Heart left ventricle (tissue), 16 donors: ENCODE results near the gene SUPT3H. TPM values are rescaled to one million over a fixed set of nuclear protein-coding genes. Genes with fewer than 3 reads are reported as not detected.

Experiments used
- ATAC-seq, 4 donors: fragments of 200-7000 bp; cut with Tn5 transposase; one replicate each; pipeline ENCODE4 v1.9.1; 2020 to 2022; ENCODE audit warnings: moderate library complexity in 4 of 4, mild to moderate bottlenecking in 3 of 4, moderate number of reproducible peaks in 1 of 4
- DNase-seq, 5 donors: peaks; one replicate each; pipeline ENCODE4 v3.0.0-alpha.2; 2020
- H3K27ac ChIP-seq, 12 donors: fragments of 200-600 bp; sonication (generic) in 4 of 12; one replicate each; pipeline versions ENCODE4 v1.5.0 to v1.8.0; 2016 to 2022; ENCODE audit warnings: mild to moderate bottlenecking in 2 of 12
- H3K27me3 ChIP-seq, 9 donors: fragments of 200-600 bp; sonication (generic) in 2 of 9; one replicate each; pipeline versions ENCODE4 v1.5.1 to v1.8.0; 2016 to 2022; ENCODE audit warnings: mild to moderate bottlenecking in 3 of 9
- H3K36me3 ChIP-seq, 9 donors: fragments of 200-600 bp; sonication (generic) in 2 of 9; one replicate each; pipeline versions ENCODE4 v1.5.0 to v1.8.0; 2018 to 2022; ENCODE audit warnings: mild to moderate bottlenecking in 2 of 9
- H3K4me1 ChIP-seq, 12 donors: fragments of 200-600 bp; sonication (generic) in 4 of 12; one replicate each; pipeline versions ENCODE4 v1.5.0 to v1.8.0; 2016 to 2022; ENCODE audit warnings: mild to moderate bottlenecking in 3 of 12
- H3K4me3 ChIP-seq, 12 donors: fragments of 200-600 bp; sonication (generic) in 4 of 12; one replicate each; pipeline versions ENCODE4 v1.5.0 to v1.8.0; 2017 to 2022; ENCODE audit warnings: mild to moderate bottlenecking in 9 of 12, moderate library complexity in 4 of 12
- H3K9me3 ChIP-seq, 12 donors: fragments of 200-600 bp; sonication (generic) in 4 of 12; one replicate each; pipeline versions ENCODE4 v1.5.0 to v1.8.0; 2016 to 2022; ENCODE audit warnings: mild to moderate bottlenecking in 1 of 12
- CTCF ChIP-seq, 12 donors: fragments of 200-600 bp; sonication (generic) in 4 of 12; IDR thresholded peaks; one replicate each; pipeline versions ENCODE4 v1.5.0 to v1.8.0; 2018 to 2022; ENCODE audit warnings: antibody characterized with exemption in 12 of 12, mild to moderate bottlenecking in 5 of 12
- POLR2A ChIP-seq, 2 donors: fragments of 450-650 bp; IDR thresholded peaks; one replicate each; pipeline ENCODE4 v1.6.1; 2017; ENCODE audit warnings: antibody characterized with exemption in 2 of 2, mild to moderate bottlenecking in 2 of 2, moderate library complexity in 2 of 2
- WGBS, 4 donors: extraction: QIAGEN DNeasy Blood & Tissue Kit in 2 of 4; methylation state at CpG; one replicate each; pipeline versions ENCODE4 v1.1.5 to v1.1.7; 2013 to 2018; 5-methylcytosine and 5-hydroxymethylcytosine counted together
- intact Hi-C, 10 donors: fragments of 100-400 bp; cut with DNase I; formaldehyde crosslinking; loops; one replicate each; pipeline versions ENCODE4 v1.11.1 to v1.14.2; 2022
- polyA plus RNA-seq, 2 donors: library from polyadenylated mRNA; stranded (reverse); fragments of 200-250 nt; gene quantifications; one replicate each; pipeline ENCODE4 v1.2.3, GENCODE V29; 2013
- total RNA-seq, 9 donors: library from RNA; depleted of rRNA in 2 of 9; stranded (reverse); fragments of >200 nt in 2 of 9; fragmentation: NEBNext Ultra II Directional in 3 of 9; extraction: Animal tissue kit (Norgen Biotek cat#: 25700) in 3 of 9; gene quantifications; one replicate each; pipeline versions ENCODE4 v1.1.0 to v1.2.4, GENCODE V29; 2016 to 2023
- donor health status: ischemic (EF 13 %, LVEDD 7.1; RV severe dilation, severe dysfunction).
- donor health status: healthy with polysubstance abuse.
- donor health status: DM: no; HTN: yes; CAD: no.
- donor health status: DM: no; HTN: no; CAD: no.
- donor health status: ischemic (EF 25% LVEDD 6.9; RV normal size, moderate dysfunction).
- donor health status: ischemic (EF 25% LVEDD 5.7; RV mildly dilated, moderate dysfunction).
- donor health status: healthy.
- donor health status: DM: yes; HTN: yes; CAD: no.
- donor health status: ischemic (EF 35%, LVEDD 5.7; RV mildly dilated, moderate dysfunction).
- donor health status: nonischemic (EF 11% LVEDD 7.7; RV severe dilation, severe dysfunction).
- donor health status: DM: yes; HTN: yes; CAD: no.
- donor health status: PGD.
- donor health status: ischemic (EF 29% LVEDD 5.4; RV normal size, mild dysfunction).
- donor health status: nonischemic (EF 23%, LVEDD 6.1; RV moderate dilation, normal function).

The SUPT3H gene
- total and polyA plus RNA-seq, 11 donors, result 1.5 to 8.1 (median 4.1) TPM

- TF ChIP-seq CTCF (IDR thresholded peaks at IDR 0.05) (no peak), POLR2A (IDR thresholded peaks at IDR 0.05) (no peak)
- H3K27me3 ChIP-seq, result no peaks in the 10 kb centered on the region
- DNase-seq (no peak), ATAC-seq (no peak)
- WGBS, 4 donors, result 55 to 72% (median 65%) methylated on average over 3 of the region's 3 CpGs
- H3K36me3 ChIP-seq, result no peaks in the 10 kb centered on the region
- no peak overlapping the region for H3K4me3 ChIP-seq
- no peaks in the 10 kb centered on the region for H3K9me3 ChIP-seq
- no peaks in the 10 kb centered on the region for H3K4me1 ChIP-seq
- intact Hi-C loops, result no loop called here
- H3K27ac ChIP-seq, result no peak overlapping the region
Measured at GRCh38 chr6:44843734-44844133, 534.0 kb downstream of the SUPT3H start.

- H3K27ac ChIP-seq, result no peak overlapping the region
- ATAC-seq, result no peak
- no peaks in the 10 kb centered on the region for H3K27me3 ChIP-seq
- H3K9me3 ChIP-seq, result no peaks in the 10 kb centered on the region
- TF ChIP-seq CTCF (IDR thresholded peaks at IDR 0.05) (no peak), POLR2A (IDR thresholded peaks at IDR 0.05) (no peak)
- no peak for DNase-seq
- no peaks in the 10 kb centered on the region for H3K36me3 ChIP-seq
- no peaks in the 10 kb centered on the region for H3K4me1 ChIP-seq
- intact Hi-C loops, result no loop called here
- WGBS, 4 donors, result 92 to 95% (median 94%) methylated on average over 3 of the region's 3 CpGs
- H3K4me3 ChIP-seq, result no peak overlapping the region
Measured at GRCh38 chr6:44842616-44843015, 535.1 kb downstream of the SUPT3H start.

GRCh38 chr6:44841829-44842228 lies 535.9 kb downstream of the SUPT3H start:
- Histone ChIP-seq H3K27ac (no peak overlapping the region), H3K4me1 (no peaks in the 10 kb centered on the region), H3K4me3 (no peak overlapping the region), H3K27me3 (no peaks in the 10 kb centered on the region), H3K36me3 (no peaks in the 10 kb centered on the region), H3K9me3 (no peaks in the 10 kb centered on the region)
- no peak for ATAC-seq
- 91 to 98% (median 95%) methylated on average over 1 of the region's 1 CpG for WGBS, 4 donors
- DNase-seq, result no peak
- intact Hi-C loops, result no loop called here
- TF ChIP-seq CTCF (IDR thresholded peaks at IDR 0.05), result no peak
- TF ChIP-seq POLR2A (IDR thresholded peaks at IDR 0.05), result no peak

DNA sequence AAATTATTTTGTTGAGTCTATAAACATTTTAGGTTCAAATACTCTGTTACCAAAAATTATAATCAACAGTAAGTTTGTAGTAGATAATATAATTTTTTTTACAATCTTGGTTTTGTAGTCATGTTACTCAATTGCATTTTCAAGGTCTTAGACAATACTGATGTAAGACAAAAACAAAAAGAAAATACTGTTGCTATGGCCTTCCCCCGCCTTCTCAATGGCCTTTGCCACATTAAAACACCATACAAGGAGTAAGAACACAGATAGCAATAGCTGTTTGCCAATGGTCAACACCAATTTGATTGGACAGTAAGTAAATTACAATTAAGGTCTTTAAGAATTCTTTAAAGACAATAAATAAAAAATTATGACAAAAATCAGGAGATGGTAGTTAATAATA lies 540.0 kb downstream of the SUPT3H start:
- no peak for DNase-seq
- Histone ChIP-seq H3K4me1 (no peaks in the 10 kb centered on the region), H3K36me3 (no peaks in the 10 kb centered on the region), H3K4me3 (no peak overlapping the region), H3K9me3 (no peaks in the 10 kb centered on the region), H3K27me3 (no peaks in the 10 kb centered on the region), H3K27ac (no peak overlapping the region)
- ATAC-seq, result no peak
- TF ChIP-seq CTCF (IDR thresholded peaks at IDR 0.05) (no peak), POLR2A (IDR thresholded peaks at IDR 0.05) (no peak)
- intact Hi-C loops, result no loop called here
- 82 to 92% (median 85%) methylated on average over 1 of the region's 1 CpG for WGBS, 4 donors
